Activated effector memory CD4-positive, alpha-beta T cell treated with anti-CD3 and anti-CD28 coated beads, Interleukin-2, amount 50 U/mL, for 16 hours (primary cell): ENCODE results near the gene MRPS12.

Experiments
- DNase-seq: peaks from one replicate; pipeline ENCODE4 v3.0.0-alpha.2; 2020

Gene MRPS12

GRCh38 chr19:38978326-38978689 is 47.6 kb downstream of the MRPS12 start:
- DNase-seq: no peak

GRCh38 chr19:38979812-38980211 is 49.1 kb downstream of the MRPS12 start:
- no peak for DNase-seq

- no peak for DNase-seq
These were observed 50.0 kb downstream of the MRPS12 start for GRCh38 chr19:38980583-38981374.
